ENCODE measurements around the gene UBAC1.

The UBAC1 gene

DNA sequence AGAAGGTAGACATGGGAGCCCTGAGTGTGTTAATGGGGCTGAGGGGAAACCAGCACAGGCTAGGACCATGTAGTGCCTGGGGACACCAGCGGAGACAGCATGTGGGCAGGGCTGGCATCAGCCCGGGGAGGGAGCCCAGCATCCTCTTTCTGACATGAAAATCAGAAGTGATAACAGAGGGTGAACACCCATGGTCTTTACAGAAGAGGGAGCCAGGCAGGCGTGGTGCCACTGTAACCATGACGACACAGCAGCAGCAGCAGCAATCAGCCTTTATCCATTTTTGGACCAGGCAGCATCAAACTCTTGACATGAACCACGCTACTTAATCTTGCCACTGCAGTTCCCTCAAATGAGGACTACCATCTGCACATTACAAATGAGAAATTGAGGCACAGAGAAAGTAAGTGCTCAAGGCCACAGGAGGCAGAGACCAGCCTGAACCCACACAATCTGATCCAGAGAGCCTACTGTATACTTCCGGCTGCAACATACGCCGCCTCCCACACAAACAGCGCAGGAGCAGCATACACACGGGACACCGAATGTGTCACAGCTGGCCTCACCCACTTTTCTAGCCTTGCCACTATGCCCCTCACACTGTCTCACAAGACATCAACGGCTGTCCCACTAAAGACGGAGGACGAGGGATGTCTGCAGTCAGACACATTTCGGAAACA lies 77.6 kb downstream of the UBAC1 start:
- DNase-seq (ENCODE audit: low spot score), result no peak
